G401 (cell line): ENCODE results near the gene CUX1. TPM values are rescaled to one million over a fixed set of nuclear protein-coding genes. Genes with fewer than 3 reads are reported as not detected.

Source experiments
- DNase-seq: peaks from one replicate; pipeline ENCODE4 v3.0.0-alpha.2; 2015; ENCODE audit warnings: low spot score
- in situ Hi-C: cut with HindIII; loops from 2 replicates; pipeline ENCODE4 v1.10.0; 2016; ENCODE audit warnings: low sequenced_read_pairs, mixed read lengths
- total RNA-seq: library from RNA; depleted of rRNA; stranded (reverse); fragments of >200 nt; shearing (Covaris generic); gene quantifications from 2 replicates; pipeline ENCODE4 v1.2.3, GENCODE V29; 2014

Gene CUX1
- total RNA-seq, 1 experiment from 2014 or later: 23.2 TPM

GRCh38 chr7:102283477-102284189 is 466.2 kb downstream of the CUX1 start:
- in situ Hi-C loops: no loop called here
- no peak for DNase-seq

- no peak for DNase-seq
- in situ Hi-C loops: no loop called here
Observed at GRCh38 chr7:102284399-102284798, 467.0 kb downstream of the CUX1 start.

- in situ Hi-C loops: no loop called here
- DNase-seq: peak; percentile 32
Observed at GRCh38 chr7:102284891-102285539, 467.6 kb downstream of the CUX1 start.

DNA sequence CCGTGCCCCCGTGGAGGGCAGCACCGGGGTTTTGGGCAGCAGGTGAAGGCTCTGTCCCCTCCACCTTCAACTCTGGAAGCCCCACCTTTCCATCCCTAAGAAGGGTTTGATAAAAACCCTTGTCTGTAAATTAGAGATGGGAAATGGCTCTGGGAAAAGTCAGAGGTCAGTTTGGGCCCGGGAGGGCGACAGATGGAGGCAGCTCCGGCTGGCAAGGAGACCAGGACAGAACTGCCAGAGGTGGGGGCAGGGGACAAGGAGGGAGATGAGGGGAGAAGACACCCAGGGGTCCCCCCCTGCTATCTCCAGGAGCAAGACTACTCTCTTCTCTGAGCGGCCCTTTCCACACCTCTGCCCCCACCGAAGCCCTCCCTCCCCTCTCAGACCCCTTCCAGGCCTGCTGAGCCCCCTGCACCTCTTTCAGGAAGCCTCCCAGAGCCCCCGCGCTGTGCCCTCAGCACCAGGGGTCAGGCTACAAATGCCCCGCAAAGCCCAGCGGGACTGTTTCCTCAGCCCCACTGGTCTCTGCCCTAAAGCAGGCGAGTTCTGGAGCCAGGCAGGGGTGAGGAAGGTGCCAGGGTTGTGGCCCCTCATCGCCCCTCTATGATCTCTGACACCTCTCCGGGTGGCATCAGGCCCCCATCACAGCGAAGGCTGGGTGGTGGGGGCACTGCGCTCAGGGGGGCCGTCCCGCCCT is 468.3 kb downstream of the CUX1 start:
- no peak for DNase-seq
- in situ Hi-C loops: no loop called here

GRCh38 chr7:102286237-102287110 is 469.0 kb downstream of the CUX1 start, which contains the start of gene SH2B2:
TSS of gene SH2B2 (plus strand) at chr7:102286868. CDS start at chr7:102300551, 13,683 bp downstream.
- in situ Hi-C loops: no loop called here
- peak; percentile 60 for DNase-seq

- DNase-seq: peak; percentile 67
- in situ Hi-C loops: no loop called here
Observed at GRCh38 chr7:102287111-102287980, 469.9 kb downstream of the CUX1 start.

DNA sequence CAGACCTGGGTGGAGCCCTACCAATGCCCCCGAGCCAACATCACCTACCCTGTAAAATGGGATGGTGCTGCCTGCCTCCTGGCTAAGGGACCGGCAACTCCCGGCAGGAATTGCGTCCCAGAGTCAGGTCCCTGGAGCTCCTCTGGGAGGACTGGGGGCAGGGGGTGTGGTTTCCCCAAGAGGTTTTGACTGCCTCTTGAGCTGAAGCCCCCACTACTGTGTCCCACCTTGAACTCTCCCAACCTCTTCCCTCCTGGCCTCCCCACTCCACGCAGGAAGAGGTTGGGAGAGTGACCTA is 470.5 kb downstream of the CUX1 start:
- DNase-seq: no peak
- in situ Hi-C loops: no loop called here

- no peak for DNase-seq
- in situ Hi-C loops: no loop called here
Observed at GRCh38 chr7:102288285-102288930, 471.0 kb downstream of the CUX1 start.

- no peak for DNase-seq
- in situ Hi-C loops: no loop called here
Observed at GRCh38 chr7:102289057-102289456, 471.6 kb downstream of the CUX1 start.

GRCh38 chr7:102291056-102291915 is 473.9 kb downstream of the CUX1 start:
- no peak for DNase-seq
- in situ Hi-C loops: no loop called here

DNA sequence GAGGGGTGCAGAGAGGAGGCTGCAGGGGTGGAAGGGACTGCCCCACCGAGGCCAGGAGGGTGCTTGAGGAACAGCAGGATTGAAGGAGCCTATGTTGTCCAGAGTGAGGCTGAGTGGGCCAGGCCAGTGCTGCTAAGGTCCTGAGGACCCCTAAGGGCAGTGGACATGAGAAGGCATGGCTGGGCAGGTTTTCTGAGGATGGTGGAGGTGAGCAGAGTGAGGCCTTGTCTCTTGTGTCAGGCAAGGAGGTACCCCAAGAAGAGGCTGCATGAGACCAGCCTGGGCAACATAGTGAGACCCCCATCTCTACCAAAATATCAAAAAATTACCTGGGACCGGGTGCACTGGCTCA is 474.5 kb downstream of the CUX1 start:
- no peak for DNase-seq

GRCh38 chr7:102292813-102293798 is 475.7 kb downstream of the CUX1 start:
- in situ Hi-C loops: no loop called here
- DNase-seq: no peak

More for the DNA sequence above, 474.5 kb downstream of the CUX1 start:
- in situ Hi-C loops: no loop called here

- in situ Hi-C loops: no loop called here
- DNase-seq: no peak
Observed at GRCh38 chr7:102294589-102294988, 477.2 kb downstream of the CUX1 start.

DNA sequence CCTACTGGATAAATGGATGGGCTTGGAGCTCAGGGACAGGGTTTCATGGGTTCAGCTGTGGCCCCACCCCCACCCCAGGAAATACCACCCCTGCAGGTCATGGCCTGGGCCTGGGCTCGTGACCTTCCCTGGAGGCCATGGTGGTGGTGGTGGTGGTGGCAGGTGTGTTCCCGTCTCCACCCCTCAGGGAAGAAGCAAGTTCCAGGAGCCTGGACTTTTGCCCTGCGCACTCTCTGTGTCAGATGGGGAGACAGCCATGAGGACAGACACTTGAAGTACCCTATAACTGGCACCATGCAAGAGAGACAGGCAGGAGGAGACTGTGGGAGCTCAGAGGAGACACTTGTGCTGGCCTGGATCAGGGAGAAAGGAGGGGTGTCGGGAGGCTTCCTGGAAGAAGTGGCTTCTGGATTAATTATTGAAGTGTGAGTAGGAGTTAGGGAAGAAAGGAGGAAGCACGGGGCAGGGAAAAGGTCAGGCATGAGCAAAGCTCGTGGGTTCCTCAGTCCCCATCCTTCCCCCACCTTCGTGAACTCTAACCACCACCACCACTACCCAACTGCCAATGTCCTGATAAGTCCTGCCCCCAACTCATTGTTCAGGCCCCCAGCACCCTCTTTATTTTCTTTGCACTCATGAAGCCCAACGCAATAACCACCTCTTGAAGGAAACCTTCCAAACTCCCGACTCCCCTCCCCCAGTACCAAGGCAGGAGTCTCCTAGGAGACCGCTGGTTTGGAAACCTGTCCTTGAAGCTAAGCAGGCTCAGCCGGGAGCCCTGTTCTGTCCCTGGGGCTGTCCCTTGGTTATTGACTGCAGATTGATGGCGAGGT is 478.1 kb downstream of the CUX1 start:
- DNase-seq: no peak
- in situ Hi-C loops: no loop called here

- in situ Hi-C loops: no loop called here
- no peak for DNase-seq
Observed at GRCh38 chr7:102296179-102296438, 478.7 kb downstream of the CUX1 start.

- in situ Hi-C loops: no loop called here
- DNase-seq: no peak
Observed at GRCh38 chr7:102296514-102296913, 479.1 kb downstream of the CUX1 start.
